GM12873 (cell line): Measurements from ENCODE around the gene USB1.

ENCODE experiments used
- CTCF ChIP-seq: IDR thresholded peaks from 2 replicates; pipeline ENCODE4 v1.5.1; 2012; ENCODE audit warnings: low read depth, mild to moderate bottlenecking, moderate library complexity, low read length, control low read depth; ENCODE audit not compliant: insufficient read depth; ENCODE audit errors: missing control alignments

USB1 gene

DNA sequence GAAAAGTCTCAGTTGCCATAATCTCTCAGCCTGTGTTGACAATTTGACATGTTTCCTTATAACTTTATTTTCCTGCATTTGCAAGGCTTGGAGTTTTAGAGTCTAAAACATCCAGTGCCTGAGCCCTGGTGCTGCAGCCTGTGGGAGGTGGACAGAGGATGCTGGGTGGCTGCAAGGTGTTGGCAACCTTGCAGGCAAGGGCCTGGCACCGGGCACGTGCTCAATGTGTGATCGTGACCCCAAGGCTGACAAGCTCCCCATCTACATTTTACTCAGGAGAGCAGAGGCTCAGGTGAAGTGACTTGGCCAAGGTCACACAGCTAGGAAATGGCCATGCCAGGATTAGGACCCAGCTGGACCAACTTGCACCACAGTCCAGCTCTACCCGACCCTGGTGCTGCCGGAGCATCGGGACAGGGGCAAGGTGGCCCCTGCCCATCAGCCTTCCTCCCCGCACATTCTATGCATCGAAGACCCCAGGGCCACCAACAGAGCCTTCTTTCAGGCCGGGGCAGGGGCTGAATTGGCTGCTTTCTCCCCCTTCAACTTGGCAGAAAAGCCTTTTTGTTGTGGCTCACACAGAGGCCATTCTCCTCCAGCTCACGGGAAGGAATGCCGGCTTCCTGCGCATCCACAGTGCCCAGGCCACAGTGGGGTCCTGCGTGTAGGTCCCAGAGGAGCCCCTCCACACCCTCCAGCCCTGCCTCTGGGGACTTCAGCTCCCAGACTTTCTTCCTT, 47.5 kb downstream of the USB1 start:
- no peak for TF ChIP-seq CTCF

DNA sequence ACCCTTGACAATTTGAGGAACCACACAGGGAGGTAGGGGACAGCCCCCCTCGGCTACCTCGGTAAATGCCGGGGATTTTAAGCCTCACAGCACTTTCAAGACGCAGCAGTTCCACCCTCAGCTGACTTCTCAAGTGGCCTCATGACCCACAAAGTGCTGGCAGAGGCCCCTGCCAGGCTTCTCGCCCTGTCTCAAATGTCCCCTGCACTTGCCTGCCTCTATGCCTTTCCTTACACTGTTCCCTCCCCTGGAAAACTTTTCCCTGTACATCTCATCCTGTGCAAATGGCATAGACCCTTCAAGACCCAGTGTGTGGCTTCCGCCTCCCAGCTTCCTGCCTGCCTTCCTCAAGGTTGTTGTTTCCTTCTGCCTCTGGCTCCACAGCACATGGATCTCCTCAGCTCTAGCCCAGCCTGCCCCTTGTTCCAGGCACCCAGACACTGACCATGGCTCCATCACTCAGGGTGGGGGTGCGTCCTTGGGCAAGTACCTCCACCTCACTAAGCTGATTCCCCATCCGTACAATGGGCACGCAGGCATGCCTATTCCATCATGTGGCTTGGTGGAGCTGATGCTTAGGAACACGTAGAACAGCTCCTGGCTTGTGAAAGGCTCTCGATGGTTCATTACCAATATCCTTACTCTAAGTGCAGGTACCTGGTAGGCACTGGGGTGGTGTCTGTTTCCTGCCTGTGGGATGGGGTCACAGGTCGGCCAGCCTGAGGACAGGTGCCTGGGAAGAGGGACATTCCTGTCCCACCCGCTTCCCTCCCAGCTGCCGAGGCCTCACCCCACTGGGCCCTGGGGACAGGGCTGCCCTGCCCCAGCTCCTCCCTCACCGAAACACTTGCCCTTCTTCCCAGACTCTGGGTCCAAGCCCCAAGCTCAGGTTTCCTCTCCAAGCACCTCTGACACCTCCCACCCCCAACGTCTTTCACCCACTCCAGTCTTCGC, 48.3 kb downstream of the USB1 start:
- TF ChIP-seq CTCF, result no peak

DNA sequence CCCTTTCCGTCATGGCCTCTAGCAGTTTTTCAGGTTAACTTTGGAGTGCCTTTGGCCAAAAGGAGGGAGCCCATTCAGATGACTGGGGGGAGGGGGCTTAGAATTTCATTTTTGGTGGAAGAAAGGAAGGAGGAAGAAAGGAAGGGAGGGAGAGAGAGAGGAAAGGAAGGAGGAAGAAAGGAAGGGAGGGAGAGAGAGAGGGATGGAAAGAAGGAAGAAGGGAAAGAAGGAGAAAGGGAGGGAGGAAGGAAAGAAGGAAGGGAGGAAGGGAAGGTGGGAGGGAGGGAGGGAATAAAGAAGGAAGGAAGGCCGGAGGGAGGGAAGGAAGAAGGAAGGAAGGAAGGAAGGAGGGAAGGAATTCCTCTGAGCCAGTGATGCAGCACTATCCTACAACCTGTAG, 50.1 kb downstream of the USB1 start:
- no peak for TF ChIP-seq CTCF

- TF ChIP-seq CTCF, result no peak
These were observed 50.8 kb downstream of the USB1 start for GRCh38 chr16:58051821-58052603.

DNA sequence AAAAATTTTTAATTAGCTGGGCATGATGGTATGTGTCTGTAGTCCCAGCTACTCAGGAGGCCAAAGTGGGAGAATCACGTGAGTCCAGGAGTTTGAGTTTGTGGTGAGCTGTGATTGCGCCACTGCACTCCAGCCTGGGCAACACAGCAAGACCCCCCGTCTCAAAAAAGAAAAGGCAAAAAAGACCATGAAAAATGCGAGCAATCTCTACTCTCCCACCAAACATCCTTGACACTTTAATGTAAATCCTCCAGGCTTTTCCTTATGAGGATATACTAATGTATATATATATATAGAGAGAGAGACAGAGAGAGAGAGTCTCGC, 52.4 kb downstream of the USB1 start:
- TF ChIP-seq CTCF, result no peak

DNA sequence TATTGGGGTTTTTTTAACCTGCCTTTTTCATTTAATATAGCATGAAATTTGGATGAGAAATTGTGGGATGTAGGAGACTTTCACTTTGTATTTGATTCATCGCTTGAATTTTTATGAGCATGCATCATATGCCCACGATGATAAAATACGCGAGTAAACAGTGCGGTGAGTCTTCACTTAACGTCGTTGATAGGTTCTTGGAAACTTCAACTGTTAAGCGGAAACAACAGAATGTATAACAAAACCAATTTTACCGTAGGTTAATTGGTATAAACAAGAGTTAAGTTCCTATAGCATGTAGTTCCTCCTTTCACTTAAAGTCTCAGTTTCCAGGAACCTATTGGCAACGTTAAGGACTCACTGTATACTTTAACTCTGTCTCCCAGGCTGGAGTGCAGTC, 53.1 kb downstream of the USB1 start:
- TF ChIP-seq CTCF, result no peak

DNA sequence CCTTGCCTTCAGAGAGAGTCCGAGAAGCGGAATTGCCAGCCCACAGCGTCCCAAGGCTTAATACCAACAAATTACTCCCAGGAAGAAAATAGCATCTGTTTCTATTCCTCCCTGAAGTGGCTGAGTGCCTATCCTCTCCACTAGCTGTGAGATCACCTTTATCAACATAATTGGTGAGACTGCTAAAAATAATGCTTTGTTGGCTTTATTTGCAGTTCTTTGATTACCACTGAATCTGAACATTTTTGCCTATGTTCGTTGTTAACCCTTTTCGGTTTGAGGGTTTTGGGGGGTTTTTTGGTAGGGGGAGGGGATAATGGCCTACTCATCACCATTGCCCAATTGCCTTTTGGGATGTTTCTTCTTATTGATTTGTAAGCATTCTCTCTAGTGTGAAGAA, 55.4 kb downstream of the USB1 start:
- no peak for TF ChIP-seq CTCF
